Measurements from ENCODE around the gene OR10H1. TPM values are rescaled to one million over a fixed set of nuclear protein-coding genes. Genes with fewer than 3 reads are reported as not detected.
"Not testable (repeated sequence)": the region's sequence is repeated elsewhere in the genome, so short reads cannot be mapped to it uniquely, and the experiment has no call there.

Gene OR10H1
- total RNA-seq (2014; rRNA removed; shearing (Covaris generic); ENCODE audit: low replicate concordance), result not detected in 2 replicates

- DNase-seq, result no peak
- H3K36me3 ChIP-seq (ENCODE audit: insufficient read depth, low read length), result no peaks in the 10 kb centered on the region
- H3K27me3 ChIP-seq (ENCODE audit: low read length), result no peaks in the 10 kb centered on the region
- H3K9me2 ChIP-seq (replicated peaks; ENCODE audit: insufficient read depth, low read length), result no peaks in the 10 kb centered on the region
- no peak within 1 kb of the TSS for H3K9ac ChIP-seq (ENCODE audit: low read length)
- H4K20me1 ChIP-seq (ENCODE audit: insufficient read depth, low read depth, low read length), result no peaks in the 10 kb centered on the region
- H2AFZ ChIP-seq (ENCODE audit: low read length), result no peak within 1 kb of the TSS
- H3K4me3 ChIP-seq (ENCODE audit: low read length), result no peak within 1 kb of the TSS
- H3K27ac ChIP-seq (ENCODE audit: low read length), result no peak within 1 kb of the TSS
- no peaks in the 10 kb centered on the region for H3K9me3 ChIP-seq (ENCODE audit: low read length)
- no peak within 1 kb of the TSS for H3K4me2 ChIP-seq (ENCODE audit: low read depth, low read length, poor library complexity, severe bottlenecking)
- H3K79me2 ChIP-seq (ENCODE audit: low read length), result no peaks in the 10 kb centered on the region
- no peaks in the 10 kb centered on the region for H3K4me1 ChIP-seq (ENCODE audit: low read length)
Measured at GRCh38 chr19:15815306-15815705, at the start of gene OR10H1. Gene OR10H1 (minus strand): TSS chr19:15815664. CDS start chr19:15808037, 7,627 bp downstream.

GRCh38 chr19:15864824-15865223 lies 49.4 kb upstream of the OR10H1 start:
- H2AFZ ChIP-seq (ENCODE audit: low read length), result no peak overlapping the region

GRCh38 chr19:15863272-15863671 lies 47.8 kb upstream of the OR10H1 start:
- H3K27ac ChIP-seq (ENCODE audit: low read length), result no peak overlapping the region
- H3K79me2 ChIP-seq (ENCODE audit: low read length), result no peaks in the 10 kb centered on the region
- no peaks in the 10 kb centered on the region for H3K9me2 ChIP-seq (replicated peaks; ENCODE audit: insufficient read depth, low read length)
- H3K9ac ChIP-seq (ENCODE audit: low read length), result no peak overlapping the region
- H4K20me1 ChIP-seq (ENCODE audit: insufficient read depth, low read depth, low read length), result no peaks in the 10 kb centered on the region
- H3K36me3 ChIP-seq (ENCODE audit: insufficient read depth, low read length), result no peaks in the 10 kb centered on the region
- DNase-seq, result no peak
- H3K4me3 ChIP-seq (ENCODE audit: low read length), result no peak overlapping the region
- H3K4me2 ChIP-seq (ENCODE audit: low read depth, low read length, poor library complexity, severe bottlenecking), result no peak overlapping the region
- H3K27me3 ChIP-seq (ENCODE audit: low read length), result no peaks in the 10 kb centered on the region
- H2AFZ ChIP-seq (ENCODE audit: low read length), result no peak overlapping the region
- H3K4me1 ChIP-seq (ENCODE audit: low read length), result no peaks in the 10 kb centered on the region
- H3K9me3 ChIP-seq (ENCODE audit: low read length), result no peaks in the 10 kb centered on the region

More at GRCh38 chr19:15864824-15865223, 49.4 kb upstream of the OR10H1 start:
- Histone ChIP-seq H4K20me1 (ENCODE audit: insufficient read depth, low read depth, low read length) (no peaks in the 10 kb centered on the region), H3K9me2 (replicated peaks; ENCODE audit: insufficient read depth, low read length) (no peaks in the 10 kb centered on the region), H3K36me3 (ENCODE audit: insufficient read depth, low read length) (no peaks in the 10 kb centered on the region), H3K9ac (ENCODE audit: low read length) (no peak overlapping the region), H3K27me3 (ENCODE audit: low read length) (no peaks in the 10 kb centered on the region), H3K4me1 (ENCODE audit: low read length) (no peaks in the 10 kb centered on the region), H3K9me3 (ENCODE audit: low read length) (no peaks in the 10 kb centered on the region), H3K4me2 (ENCODE audit: low read depth, low read length, poor library complexity, severe bottlenecking) (no peak overlapping the region), H3K27ac (ENCODE audit: low read length) (no peak overlapping the region), H3K79me2 (ENCODE audit: low read length) (no peaks in the 10 kb centered on the region), H3K4me3 (ENCODE audit: low read length) (no peak overlapping the region)
- no peak for DNase-seq

GRCh38 chr19:15862444-15862843 lies 47.0 kb upstream of the OR10H1 start:
- no peaks in the 10 kb centered on the region for H4K20me1 ChIP-seq (ENCODE audit: insufficient read depth, low read depth, low read length)
- no peak overlapping the region for H3K4me2 ChIP-seq (ENCODE audit: low read depth, low read length, poor library complexity, severe bottlenecking)
- H3K36me3 ChIP-seq (ENCODE audit: insufficient read depth, low read length), result no peaks in the 10 kb centered on the region
- H3K9me3 ChIP-seq (ENCODE audit: low read length), result no peaks in the 10 kb centered on the region
- no peak for DNase-seq
- no peaks in the 10 kb centered on the region for H3K9me2 ChIP-seq (replicated peaks; ENCODE audit: insufficient read depth, low read length)
- no peak overlapping the region for H3K9ac ChIP-seq (ENCODE audit: low read length)
- no peak overlapping the region for H2AFZ ChIP-seq (ENCODE audit: low read length)
- H3K79me2 ChIP-seq (ENCODE audit: low read length), result no peaks in the 10 kb centered on the region
- H3K27ac ChIP-seq (ENCODE audit: low read length), result no peak overlapping the region
- no peaks in the 10 kb centered on the region for H3K27me3 ChIP-seq (ENCODE audit: low read length)
- H3K4me1 ChIP-seq (ENCODE audit: low read length), result no peaks in the 10 kb centered on the region
- no peak overlapping the region for H3K4me3 ChIP-seq (ENCODE audit: low read length)

GRCh38 chr19:15860522-15860921 lies 45.1 kb upstream of the OR10H1 start:
- Histone ChIP-seq H3K9ac (ENCODE audit: low read length) (no peak overlapping the region), H3K36me3 (ENCODE audit: insufficient read depth, low read length) (no peaks in the 10 kb centered on the region), H3K27me3 (ENCODE audit: low read length) (no peaks in the 10 kb centered on the region), H3K4me1 (ENCODE audit: low read length) (no peaks in the 10 kb centered on the region), H3K27ac (ENCODE audit: low read length) (no peak overlapping the region), H3K4me2 (ENCODE audit: low read depth, low read length, poor library complexity, severe bottlenecking) (no peak overlapping the region), H3K9me2 (replicated peaks; ENCODE audit: insufficient read depth, low read length) (no peaks in the 10 kb centered on the region), H3K4me3 (ENCODE audit: low read length) (no peak overlapping the region), H3K9me3 (ENCODE audit: low read length) (no peaks in the 10 kb centered on the region), H4K20me1 (ENCODE audit: insufficient read depth, low read depth, low read length) (no peaks in the 10 kb centered on the region), H3K79me2 (ENCODE audit: low read length) (no peaks in the 10 kb centered on the region), H2AFZ (ENCODE audit: low read length) (no peak overlapping the region)
- DNase-seq, result no peak

- H3K9ac ChIP-seq (ENCODE audit: low read length), result no peak overlapping the region
- no peaks in the 10 kb centered on the region for H4K20me1 ChIP-seq (ENCODE audit: insufficient read depth, low read depth, low read length)
- no peak overlapping the region for H3K4me2 ChIP-seq (ENCODE audit: low read depth, low read length, poor library complexity, severe bottlenecking)
- no peaks in the 10 kb centered on the region for H3K9me3 ChIP-seq (ENCODE audit: low read length)
- DNase-seq, result no peak
- H3K4me1 ChIP-seq (ENCODE audit: low read length), result no peaks in the 10 kb centered on the region
- H3K27ac ChIP-seq (ENCODE audit: low read length), result no peak overlapping the region
- H3K27me3 ChIP-seq (ENCODE audit: low read length), result no peaks in the 10 kb centered on the region
- no peaks in the 10 kb centered on the region for H3K36me3 ChIP-seq (ENCODE audit: insufficient read depth, low read length)
- H3K79me2 ChIP-seq (ENCODE audit: low read length), result no peaks in the 10 kb centered on the region
- no peak overlapping the region for H2AFZ ChIP-seq (ENCODE audit: low read length)
- H3K4me3 ChIP-seq (ENCODE audit: low read length), result no peak overlapping the region
- no peaks in the 10 kb centered on the region for H3K9me2 ChIP-seq (replicated peaks; ENCODE audit: insufficient read depth, low read length)
Measured at GRCh38 chr19:15859187-15859586, 43.7 kb upstream of the OR10H1 start.

- Histone ChIP-seq H2AFZ (ENCODE audit: low read length) (no peak overlapping the region), H4K20me1 (ENCODE audit: insufficient read depth, low read depth, low read length) (no peaks in the 10 kb centered on the region), H3K79me2 (ENCODE audit: low read length) (no peaks in the 10 kb centered on the region), H3K27ac (ENCODE audit: low read length) (no peak overlapping the region), H3K9me2 (replicated peaks; ENCODE audit: insufficient read depth, low read length) (no peaks in the 10 kb centered on the region), H3K4me1 (ENCODE audit: low read length) (no peaks in the 10 kb centered on the region), H3K36me3 (ENCODE audit: insufficient read depth, low read length) (no peaks in the 10 kb centered on the region), H3K4me3 (ENCODE audit: low read length) (no peak overlapping the region), H3K4me2 (ENCODE audit: low read depth, low read length, poor library complexity, severe bottlenecking) (no peak overlapping the region), H3K9me3 (ENCODE audit: low read length) (no peaks in the 10 kb centered on the region), H3K27me3 (ENCODE audit: low read length) (no peaks in the 10 kb centered on the region), H3K9ac (ENCODE audit: low read length) (no peak overlapping the region)
- DNase-seq, result no peak
Measured at GRCh38 chr19:15850385-15850784, 34.9 kb upstream of the OR10H1 start.

- Histone ChIP-seq H3K27ac (ENCODE audit: low read length) (no peak overlapping the region), H2AFZ (ENCODE audit: low read length) (no peak overlapping the region), H3K4me3 (ENCODE audit: low read length) (no peak overlapping the region), H3K9ac (ENCODE audit: low read length) (no peak overlapping the region), H4K20me1 (ENCODE audit: insufficient read depth, low read depth, low read length) (no peaks in the 10 kb centered on the region), H3K9me2 (replicated peaks; ENCODE audit: insufficient read depth, low read length) (no peaks in the 10 kb centered on the region), H3K79me2 (ENCODE audit: low read length) (no peaks in the 10 kb centered on the region), H3K4me2 (ENCODE audit: low read depth, low read length, poor library complexity, severe bottlenecking) (no peak overlapping the region), H3K36me3 (ENCODE audit: insufficient read depth, low read length) (no peaks in the 10 kb centered on the region), H3K9me3 (ENCODE audit: low read length) (no peaks in the 10 kb centered on the region), H3K27me3 (ENCODE audit: low read length) (no peaks in the 10 kb centered on the region), H3K4me1 (ENCODE audit: low read length) (no peaks in the 10 kb centered on the region)
- DNase-seq, result no peak
Measured at GRCh38 chr19:15846923-15847322, 31.5 kb upstream of the OR10H1 start.

GRCh38 chr19:15843894-15844222 lies 28.4 kb upstream of the OR10H1 start:
- not testable (repeated sequence) for H3K36me3 ChIP-seq (ENCODE audit: insufficient read depth, low read length); H3K9me3 ChIP-seq (ENCODE audit: low read length); DNase-seq; H3K4me3 ChIP-seq (ENCODE audit: low read length); H2AFZ ChIP-seq (ENCODE audit: low read length); H3K79me2 ChIP-seq (ENCODE audit: low read length); H3K4me2 ChIP-seq (ENCODE audit: low read depth, low read length, poor library complexity, severe bottlenecking); H4K20me1 ChIP-seq (ENCODE audit: insufficient read depth, low read depth, low read length); H3K27ac ChIP-seq (ENCODE audit: low read length); H3K27me3 ChIP-seq (ENCODE audit: low read length); H3K9me2 ChIP-seq (replicated peaks; ENCODE audit: insufficient read depth, low read length); H3K9ac ChIP-seq (ENCODE audit: low read length); H3K4me1 ChIP-seq (ENCODE audit: low read length)

Measured in Karpas-422 (cell line).